ENCODE results near the gene MBD3L4.
"Not testable (repeated sequence)": the region's sequence is repeated elsewhere in the genome, so short reads cannot be mapped to it uniquely, and the experiment has no call there.

MBD3L4 gene

DNA sequence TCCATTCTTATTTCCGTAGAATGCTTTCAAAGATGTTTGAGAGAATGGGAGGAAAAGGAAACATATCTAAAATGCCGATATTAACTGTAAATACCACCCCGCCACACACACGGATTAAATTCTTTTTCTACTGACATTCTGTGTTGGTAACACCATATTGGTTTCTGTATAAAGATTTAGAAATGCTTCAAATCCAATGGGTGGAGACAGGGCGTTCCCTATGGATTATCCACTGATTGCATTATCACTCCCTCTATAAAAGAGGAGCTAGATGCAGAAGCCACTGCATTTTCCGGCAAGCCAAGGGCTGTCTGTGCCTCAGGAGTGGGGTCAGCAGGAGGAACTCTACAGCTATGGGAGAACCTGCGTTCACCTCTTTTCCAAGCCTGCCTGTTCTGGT lies 9.0 kb upstream of the MBD3L4 start, which contains the start of gene MBD3L2:
TSS of gene MBD3L2 (plus strand) at position 301 of the 400 bp plus-strand sequence. CDS start at position 354, 53 bp downstream.
- not testable (repeated sequence) for TF ChIP-seq POLR2AphosphoS5 (IDR thresholded peaks at IDR 0.05; ENCODE audit: low read depth, low read length); FOXP2 (optimal IDR thresholded peaks at IDR 0.05; ENCODE audit: borderline replicate concordance, extremely low read depth, extremely low read length, insufficient read depth)
- TF ChIP-seq, protein P1, sequence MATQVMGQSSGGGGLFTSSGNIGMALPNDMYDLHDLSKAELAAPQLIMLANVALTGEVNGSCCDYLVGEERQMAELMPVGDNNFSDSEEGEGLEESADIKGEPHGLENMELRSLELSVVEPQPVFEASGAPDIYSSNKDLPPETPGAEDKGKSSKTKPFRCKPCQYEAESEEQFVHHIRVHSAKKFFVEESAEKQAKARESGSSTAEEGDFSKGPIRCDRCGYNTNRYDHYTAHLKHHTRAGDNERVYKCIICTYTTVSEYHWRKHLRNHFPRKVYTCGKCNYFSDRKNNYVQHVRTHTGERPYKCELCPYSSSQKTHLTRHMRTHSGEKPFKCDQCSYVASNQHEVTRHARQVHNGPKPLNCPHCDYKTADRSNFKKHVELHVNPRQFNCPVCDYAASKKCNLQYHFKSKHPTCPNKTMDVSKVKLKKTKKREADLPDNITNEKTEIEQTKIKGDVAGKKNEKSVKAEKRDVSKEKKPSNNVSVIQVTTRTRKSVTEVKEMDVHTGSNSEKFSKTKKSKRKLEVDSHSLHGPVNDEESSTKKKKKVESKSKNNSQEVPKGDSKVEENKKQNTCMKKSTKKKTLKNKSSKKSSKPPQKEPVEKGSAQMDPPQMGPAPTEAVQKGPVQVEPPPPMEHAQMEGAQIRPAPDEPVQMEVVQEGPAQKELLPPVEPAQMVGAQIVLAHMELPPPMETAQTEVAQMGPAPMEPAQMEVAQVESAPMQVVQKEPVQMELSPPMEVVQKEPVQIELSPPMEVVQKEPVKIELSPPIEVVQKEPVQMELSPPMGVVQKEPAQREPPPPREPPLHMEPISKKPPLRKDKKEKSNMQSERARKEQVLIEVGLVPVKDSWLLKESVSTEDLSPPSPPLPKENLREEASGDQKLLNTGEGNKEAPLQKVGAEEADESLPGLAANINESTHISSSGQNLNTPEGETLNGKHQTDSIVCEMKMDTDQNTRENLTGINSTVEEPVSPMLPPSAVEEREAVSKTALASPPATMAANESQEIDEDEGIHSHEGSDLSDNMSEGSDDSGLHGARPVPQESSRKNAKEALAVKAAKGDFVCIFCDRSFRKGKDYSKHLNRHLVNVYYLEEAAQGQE (IDR thresholded peaks at IDR 0.05; ENCODE audit: insufficient read depth in 1 of 2, low read depth in 2 of 2, low read length in 2 of 2), result not testable (repeated sequence)

DNA sequence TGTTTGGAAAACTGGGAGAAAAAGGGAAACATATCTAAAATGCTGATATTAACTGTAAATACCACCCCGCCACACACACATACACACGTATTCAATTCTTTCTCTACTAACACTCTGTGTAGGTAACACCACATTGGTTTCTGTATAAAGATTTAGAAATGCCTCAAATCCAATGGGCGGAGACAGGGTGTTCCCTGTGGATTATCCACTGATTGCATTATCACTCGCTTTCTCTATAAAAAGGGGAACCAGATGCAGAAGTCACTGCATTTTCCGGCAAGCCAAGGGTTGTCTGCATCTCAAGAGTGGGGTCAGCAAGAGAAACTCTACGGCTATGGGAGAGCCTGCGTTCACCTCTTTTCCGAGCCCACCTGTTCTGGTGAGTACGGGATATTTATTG lies 9.7 kb downstream of the MBD3L4 start, which contains the start of gene MBD3L5:
TSS of gene MBD3L5 (plus strand) at position 301 of the 400 bp plus-strand sequence. CDS start at position 335, 34 bp downstream.
- not testable (repeated sequence) for TF ChIP-seq SIN3A (IDR thresholded peaks at IDR 0.05; ENCODE audit: borderline replicate concordance, insufficient read depth, low read length); POLR2AphosphoS5 (IDR thresholded peaks at IDR 0.05; ENCODE audit: low read depth, low read length)
- TF ChIP-seq, protein P1 (IDR thresholded peaks at IDR 0.05; ENCODE audit: insufficient read depth in 1 of 2, low read depth in 2 of 2, low read length in 2 of 2), result not testable (repeated sequence)

DNA sequence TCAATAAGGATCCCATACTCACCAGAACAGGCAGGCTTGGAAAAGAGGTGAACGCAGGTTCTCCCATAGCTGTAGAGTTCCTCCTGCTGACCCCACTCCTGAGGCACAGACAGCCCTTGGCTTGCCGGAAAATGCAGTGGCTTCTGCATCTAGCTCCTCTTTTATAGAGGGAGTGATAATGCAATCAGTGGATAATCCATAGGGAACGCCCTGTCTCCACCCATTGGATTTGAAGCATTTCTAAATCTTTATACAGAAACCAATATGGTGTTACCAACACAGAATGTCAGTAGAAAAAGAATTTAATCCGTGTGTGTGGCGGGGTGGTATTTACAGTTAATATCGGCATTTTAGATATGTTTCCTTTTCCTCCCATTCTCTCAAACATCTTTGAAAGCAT lies 18.6 kb downstream of the MBD3L4 start, which contains the start of gene MBD3L2B:
TSS of gene MBD3L2B (minus strand) at position 101 of the 400 bp plus-strand sequence. CDS start at position 67, 34 bp downstream.
- TF ChIP-seq SIN3A (IDR thresholded peaks at IDR 0.05; ENCODE audit: borderline replicate concordance, insufficient read depth, low read length); TAF1 (IDR thresholded peaks at IDR 0.05; ENCODE audit: borderline replicate concordance, insufficient read depth, low read length); POLR2AphosphoS5 (IDR thresholded peaks at IDR 0.05; ENCODE audit: low read depth, low read length): not testable (repeated sequence)

DNA sequence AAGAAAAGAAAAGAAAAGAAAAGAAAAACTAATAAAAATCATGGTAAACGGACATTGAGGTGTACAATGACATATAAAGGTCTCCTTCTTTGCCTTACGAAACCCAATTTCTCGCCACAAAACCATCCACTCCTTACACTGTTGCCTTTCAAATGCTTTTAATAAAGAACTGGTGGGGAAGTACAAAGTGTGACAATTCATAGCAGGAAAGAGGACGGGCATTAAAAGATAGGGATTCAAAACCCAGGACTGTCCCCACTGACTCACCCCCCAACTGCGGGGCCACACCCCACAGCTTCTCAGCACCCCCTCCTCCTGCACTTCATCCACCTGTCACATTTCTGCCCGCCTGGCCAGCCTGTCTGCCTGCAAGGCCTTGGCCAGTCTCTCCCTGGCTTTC lies 21.2 kb downstream of the MBD3L4 start:
- TF ChIP-seq, protein P1 (IDR thresholded peaks at IDR 0.05; ENCODE audit: insufficient read depth in 1 of 2, low read depth in 2 of 2, low read length in 2 of 2), result no peak
- TF ChIP-seq TAF1 (IDR thresholded peaks at IDR 0.05; ENCODE audit: borderline replicate concordance, insufficient read depth, low read length) (no peak), SIN3A (IDR thresholded peaks at IDR 0.05; ENCODE audit: borderline replicate concordance, insufficient read depth, low read length) (no peak), FOXP2 (optimal IDR thresholded peaks at IDR 0.05; ENCODE audit: borderline replicate concordance, extremely low read depth, extremely low read length, insufficient read depth) (no peak), POLR2AphosphoS5 (IDR thresholded peaks at IDR 0.05; ENCODE audit: low read depth, low read length) (no peak)

DNA sequence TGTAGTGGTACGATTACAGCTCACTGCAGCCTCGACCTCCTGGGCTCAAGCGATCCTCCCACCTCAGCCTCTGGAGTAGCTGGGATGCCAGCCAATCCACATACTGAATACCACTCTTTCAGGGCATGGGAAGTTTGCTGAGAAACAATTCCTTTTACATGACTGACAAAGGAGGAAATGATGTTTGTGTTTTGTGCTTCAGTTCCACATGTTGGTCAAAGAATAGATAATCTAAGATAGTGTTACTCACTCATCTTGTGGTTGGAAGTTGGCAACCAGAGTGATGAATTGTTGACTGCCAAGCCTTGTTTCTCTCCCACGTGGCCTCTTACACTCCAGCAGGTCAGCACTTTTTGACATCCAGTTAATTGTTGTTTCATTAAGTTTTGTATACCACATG lies 26.3 kb downstream of the MBD3L4 start:
- TF ChIP-seq, protein P1 (IDR thresholded peaks at IDR 0.05; ENCODE audit: insufficient read depth in 1 of 2, low read depth in 2 of 2, low read length in 2 of 2), result no peak
- no peak for TF ChIP-seq TAF1 (IDR thresholded peaks at IDR 0.05; ENCODE audit: borderline replicate concordance, insufficient read depth, low read length)
- no peak for TF ChIP-seq FOXP2 (optimal IDR thresholded peaks at IDR 0.05; ENCODE audit: borderline replicate concordance, extremely low read depth, extremely low read length, insufficient read depth)
- no peak for TF ChIP-seq POLR2AphosphoS5 (IDR thresholded peaks at IDR 0.05; ENCODE audit: low read depth, low read length)
- TF ChIP-seq SIN3A (IDR thresholded peaks at IDR 0.05; ENCODE audit: borderline replicate concordance, insufficient read depth, low read length), result no peak

Measured in PFSK-1 (cell line).